Measurements from ENCODE around the gene ATP2A3.

ATP2A3 gene

GRCh38 chr17:3964203-3965117, at the start of gene ATP2A3:
Gene ATP2A3, minus strand, starts transcription at chr17:3964437. Its CDS starts 146 bp downstream, at chr17:3964291.
- no peak for DNase-seq (ENCODE audit: low read depth)

GRCh38 chr17:4010754-4011153, 46.5 kb upstream of the ATP2A3 start:
- DNase-seq (ENCODE audit: low read depth), result no peak

- no peak for DNase-seq (ENCODE audit: low read depth)
These were observed 45.0 kb upstream of the ATP2A3 start for GRCh38 chr17:4009186-4009785.

- DNase-seq (ENCODE audit: low read depth), result no peak
These were observed 44.4 kb upstream of the ATP2A3 start for GRCh38 chr17:4008441-4009185.

- DNase-seq (ENCODE audit: low read depth), result no peak
These were observed 43.8 kb upstream of the ATP2A3 start for GRCh38 chr17:4008082-4008435.

- DNase-seq (ENCODE audit: low read depth), result peak; percentile 45
These were observed 43.3 kb upstream of the ATP2A3 start for GRCh38 chr17:4007346-4008081.

- DNase-seq (ENCODE audit: low read depth), result peak; percentile 79
These were observed 42.5 kb upstream of the ATP2A3 start for GRCh38 chr17:4006745-4007211.

GRCh38 chr17:4006165-4006589, 41.9 kb upstream of the ATP2A3 start:
- no peak for DNase-seq (ENCODE audit: low read depth)

- no peak for DNase-seq (ENCODE audit: low read depth)
These were observed 41.3 kb upstream of the ATP2A3 start for GRCh38 chr17:4005296-4006164.

- no peak for DNase-seq (ENCODE audit: low read depth)
These were observed 40.5 kb upstream of the ATP2A3 start for GRCh38 chr17:4004517-4005295.

- DNase-seq (ENCODE audit: low read depth), result no peak
These were observed 39.5 kb upstream of the ATP2A3 start for GRCh38 chr17:4003501-4004421.

GRCh38 chr17:4003131-4003500, 38.9 kb upstream of the ATP2A3 start:
- DNase-seq (ENCODE audit: low read depth), result no peak

- DNase-seq (ENCODE audit: low read depth), result no peak
These were observed 36.9 kb upstream of the ATP2A3 start for GRCh38 chr17:4001048-4001590.

- no peak for DNase-seq (ENCODE audit: low read depth)
These were observed 34.2 kb upstream of the ATP2A3 start for GRCh38 chr17:3998436-3998835.

GRCh38 chr17:3995067-3995466, 30.8 kb upstream of the ATP2A3 start:
- DNase-seq (ENCODE audit: low read depth), result no peak

GRCh38 chr17:3994221-3994576, 30.0 kb upstream of the ATP2A3 start:
- DNase-seq (ENCODE audit: low read depth), result no peak

GRCh38 chr17:3993493-3994220, 29.4 kb upstream of the ATP2A3 start:
- DNase-seq (ENCODE audit: low read depth), result no peak

GRCh38 chr17:3992370-3992769, 28.1 kb upstream of the ATP2A3 start:
- no peak for DNase-seq (ENCODE audit: low read depth)
